Small intestine (tissue), 7 donors: Measurements from ENCODE around the gene EGFR. TPM values are rescaled to one million over a fixed set of nuclear protein-coding genes. Genes with fewer than 3 reads are reported as not detected.

Source experiments
- DNase-seq, 2 donors: peaks; one replicate each; pipeline versions ENCODE4 v3.0.0 to v3.0.0-alpha.2; 2013
- FAIRE-seq: peaks from 2 replicates; lab custom pipeline; 2012; peaks lifted over from hg19 to GRCh38; lab: Jason Lieb, UNC
- H3K27ac ChIP-seq, 3 donors: one replicate each; pipeline ENCODE4 v1.5.1; 2013; ENCODE audit warnings: low read length in 2 of 3, mild to moderate bottlenecking in 2 of 3, control low read depth in 1 of 3, inconsistent platforms in 1 of 3, low read depth in 1 of 3, moderate library complexity in 1 of 3
- H3K27me3 ChIP-seq, 3 donors: one replicate each; pipeline ENCODE4 v1.6.1; 2013; ENCODE audit warnings: low read length in 3 of 3, inconsistent platforms in 1 of 3; ENCODE audit not compliant: control insufficient read depth in 3 of 3, insufficient read depth in 3 of 3
- H3K36me3 ChIP-seq, 3 donors: one replicate each; pipeline ENCODE4 v1.6.1; 2013; ENCODE audit warnings: low read length in 3 of 3, inconsistent platforms in 1 of 3, low read depth in 1 of 3, mild to moderate bottlenecking in 1 of 3, moderate library complexity in 1 of 3; ENCODE audit not compliant: control insufficient read depth in 3 of 3, insufficient read depth in 2 of 3
- H3K4me1 ChIP-seq, 3 donors: one replicate each; pipeline ENCODE4 v1.6.1; 2013; ENCODE audit warnings: low read length in 2 of 3, inconsistent platforms in 1 of 3, low read depth in 1 of 3, mild to moderate bottlenecking in 1 of 3, moderate library complexity in 1 of 3; ENCODE audit not compliant: control insufficient read depth in 3 of 3, insufficient read depth in 2 of 3
- H3K4me3 ChIP-seq, 3 donors: one replicate each; pipeline ENCODE4 v1.5.1; 2013; ENCODE audit warnings: low read length in 3 of 3, control low read depth in 1 of 3, inconsistent platforms in 1 of 3, low read depth in 1 of 3, mild to moderate bottlenecking in 1 of 3, moderate library complexity in 1 of 3
- H3K9me3 ChIP-seq, 2 donors: one replicate each; pipeline ENCODE4 v1.6.1; 2013; ENCODE audit warnings: low read depth in 1 of 2, low read length in 1 of 2; ENCODE audit not compliant: control insufficient read depth in 2 of 2, insufficient read depth in 1 of 2
- whole genome bisulfite sequencing, 3 donors: extraction: QIAGEN DNeasy Blood & Tissue Kit; methylation state at CpG; one replicate each; pipeline ENCODE4 v1.1.7; 2013; 5-methylcytosine and 5-hydroxymethylcytosine counted together
- polyA plus RNA-seq, 4 donors: library from polyadenylated mRNA; stranded (reverse) in 3 of 4; unstranded in 1 of 4; fragments of 200-250 nt in 3 of 4; fragments of 120-200 nt in 1 of 4; gene quantifications; one replicate each; pipeline versions ENCODE4 v1.2.1 to v1.2.3, GENCODE V29; 2013
- donor health status: healthy with polysubstance abuse.
- donor health status: control.
- donor health status: control.
- donor health status: Bipolar disorder and iron deficiency.
- donor health status: healthy.

Gene EGFR
- polyA plus RNA-seq, 4 donors: 2.2 to 30.5 (median 6.0) TPM

DNA sequence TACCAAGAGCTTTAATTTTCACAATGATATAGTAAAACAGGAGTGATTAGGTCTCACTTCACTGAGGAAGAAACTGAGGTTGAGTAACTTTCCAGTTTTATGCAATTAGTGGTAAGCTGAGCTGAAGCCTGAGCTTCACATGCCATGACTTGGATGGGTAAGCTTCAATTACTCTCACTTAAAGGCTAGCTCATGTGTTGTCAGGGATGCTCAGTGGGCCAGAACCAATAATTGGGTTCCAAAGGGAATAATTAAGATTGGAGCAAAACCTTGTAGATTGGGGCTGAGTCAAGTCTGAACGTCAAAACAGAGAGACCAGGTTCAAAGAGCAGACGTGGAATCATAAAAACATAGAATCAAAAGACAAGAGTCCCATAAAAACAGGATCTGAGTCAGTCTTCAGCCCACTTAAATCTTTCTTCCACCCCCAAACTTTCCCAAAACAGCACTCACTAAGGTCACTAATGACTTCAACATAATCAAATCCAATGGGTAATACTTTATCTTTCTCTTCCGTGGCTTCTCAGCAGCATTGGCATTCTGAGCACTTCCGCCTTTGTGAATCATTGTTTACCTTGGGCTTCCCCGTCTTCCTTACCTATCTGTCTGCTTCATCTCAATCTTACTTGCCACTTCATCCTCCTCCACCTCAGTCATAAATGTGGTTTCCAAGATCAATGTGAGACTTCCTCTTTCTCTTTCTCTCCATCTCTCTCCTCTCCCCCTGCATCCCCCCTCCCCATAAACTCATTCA is 23.0 kb upstream of the EGFR start:
- Histone ChIP-seq H3K27me3 (no peaks in the 10 kb centered on the region), H3K4me1 (peaks cover 0 to 6% (median 3%) of the 10 kb centered on the region in 3 donors), H3K36me3 (no peaks in the 10 kb centered on the region), H3K9me3 (no peaks in the 10 kb centered on the region), H3K27ac (peak overlapping the region in 1 of 3 donors; percentile 6), H3K4me3 (no peak overlapping the region)
- 8 to 34% (median 15%) methylated on average over 5 of the region's 5 CpGs for WGBS, 3 donors
- FAIRE-seq (no peak), DNase-seq (peak; percentile 55 to 71)

DNA sequence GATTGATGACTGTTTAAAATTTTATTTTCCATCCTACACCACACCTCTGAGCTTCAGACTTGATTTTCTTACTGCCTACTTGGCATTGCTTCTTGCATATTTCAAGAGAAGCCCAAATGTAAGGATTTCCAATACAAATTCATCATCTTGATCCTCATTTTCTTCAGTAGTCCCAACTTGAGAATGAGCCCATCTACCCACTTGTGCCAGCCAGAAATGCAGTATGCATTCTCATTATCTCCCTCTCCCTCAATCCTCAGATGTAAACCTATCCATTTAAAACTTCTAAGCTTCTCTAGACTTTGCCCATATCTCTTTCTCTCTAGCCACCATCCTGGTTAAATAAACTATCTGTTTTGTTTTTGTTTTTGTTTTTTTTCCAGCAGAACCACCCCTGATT is 22.4 kb upstream of the EGFR start:
- H3K4me3 ChIP-seq: no peak overlapping the region
- FAIRE-seq: no peak
- DNase-seq: no peak
- peaks cover 0 to 6% (median 3%) of the 10 kb centered on the region in 3 donors for H3K4me1 ChIP-seq
- H3K27ac ChIP-seq: no peak overlapping the region
- no peaks in the 10 kb centered on the region for H3K36me3 ChIP-seq
- H3K9me3 ChIP-seq: no peaks in the 10 kb centered on the region
- no peaks in the 10 kb centered on the region for H3K27me3 ChIP-seq

DNA sequence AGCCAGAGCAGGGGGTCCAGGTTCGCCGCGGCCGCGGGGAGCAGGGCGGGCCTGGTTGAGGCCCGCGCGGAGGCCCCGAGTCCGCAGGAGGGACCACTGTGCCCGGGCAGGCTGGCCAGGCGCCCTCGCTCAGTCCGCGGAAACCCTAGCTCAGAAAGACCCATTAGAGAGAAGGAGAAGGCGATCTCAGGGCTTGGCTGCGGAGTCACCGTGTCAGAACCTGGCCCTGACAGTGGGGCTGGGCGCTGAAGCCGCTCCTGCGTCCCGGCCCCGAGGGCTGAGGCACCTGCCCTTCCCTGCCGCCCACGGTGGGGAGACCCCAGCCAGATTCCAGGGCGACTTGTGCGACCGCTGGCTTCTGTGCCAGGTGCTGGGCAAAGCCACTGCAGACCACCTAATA is 14.2 kb upstream of the EGFR start:
- DNase-seq (no peak), FAIRE-seq (no peak)
- WGBS, 3 donors: 87 to 91% (median 89%) methylated on average over 29 of the region's 29 CpGs
- Histone ChIP-seq H3K27ac (no peak overlapping the region), H3K27me3 (peaks cover 0 to 3% (median 3%) of the 10 kb centered on the region in 3 donors), H3K4me3 (no peak overlapping the region), H3K36me3 (no peaks in the 10 kb centered on the region), H3K9me3 (no peaks in the 10 kb centered on the region), H3K4me1 (no peaks in the 10 kb centered on the region)

DNA sequence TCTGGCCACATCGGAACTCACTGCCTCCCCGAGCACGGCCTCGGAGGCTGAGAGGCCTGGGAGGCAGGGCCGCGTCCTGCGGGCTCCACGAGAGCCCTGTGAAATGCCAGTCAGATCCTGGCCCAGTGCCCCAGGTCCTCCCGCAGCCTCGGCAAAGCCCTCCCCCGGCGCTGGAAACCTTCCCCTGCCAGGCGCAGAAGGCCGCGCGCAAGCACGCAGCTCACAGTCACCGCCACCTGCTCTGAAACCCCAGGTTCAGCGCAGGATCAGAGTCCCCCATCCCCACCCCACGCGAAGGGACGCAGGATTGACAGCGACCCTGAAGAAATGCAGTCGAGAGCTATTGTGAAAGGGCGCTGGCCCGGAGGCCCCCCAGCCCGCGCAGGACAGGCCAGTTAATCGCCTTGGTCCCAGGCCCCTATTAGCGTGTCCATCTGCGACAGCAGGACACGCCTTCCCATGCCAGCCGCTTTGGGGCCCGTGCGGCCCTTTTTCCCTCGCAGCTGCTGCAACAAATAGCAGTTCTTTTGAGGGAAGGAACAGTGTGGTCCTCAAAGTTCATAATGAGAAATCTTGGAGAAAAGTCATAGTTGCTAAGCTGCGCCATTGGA is 13.5 kb upstream of the EGFR start:
- Histone ChIP-seq H3K27me3 (peaks cover 0 to 3% (median 3%) of the 10 kb centered on the region in 3 donors), H3K36me3 (no peaks in the 10 kb centered on the region), H3K4me3 (no peak overlapping the region), H3K27ac (no peak overlapping the region), H3K9me3 (no peaks in the 10 kb centered on the region), H3K4me1 (no peaks in the 10 kb centered on the region)
- WGBS, 3 donors: 86 to 94% (median 89%) methylated on average over 37 of the region's 37 CpGs
- DNase-seq (no peak), FAIRE-seq (no peak)

DNA sequence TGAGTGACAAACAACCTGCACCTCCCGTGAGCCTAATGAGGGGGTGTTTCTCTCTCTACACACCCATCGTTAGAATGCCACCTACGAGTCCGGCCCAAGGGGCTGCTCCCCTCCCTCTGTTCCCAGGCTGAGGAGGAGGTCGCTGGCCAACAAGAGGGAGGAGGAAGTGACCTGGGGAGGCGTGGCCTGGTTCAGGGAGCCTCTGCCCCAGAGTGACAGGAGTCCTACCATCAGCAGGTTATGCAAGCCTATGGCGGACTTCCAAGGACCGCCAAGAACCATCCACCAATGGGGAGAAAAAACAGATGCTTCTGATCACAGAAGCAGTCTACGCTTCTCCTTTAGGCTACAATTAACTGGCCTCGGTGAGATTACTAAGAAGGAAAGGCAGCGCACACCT is 12.3 kb upstream of the EGFR start:
- 31 to 77% (median 57%) methylated on average over 11 of the region's 11 CpGs for WGBS, 3 donors

DNA sequence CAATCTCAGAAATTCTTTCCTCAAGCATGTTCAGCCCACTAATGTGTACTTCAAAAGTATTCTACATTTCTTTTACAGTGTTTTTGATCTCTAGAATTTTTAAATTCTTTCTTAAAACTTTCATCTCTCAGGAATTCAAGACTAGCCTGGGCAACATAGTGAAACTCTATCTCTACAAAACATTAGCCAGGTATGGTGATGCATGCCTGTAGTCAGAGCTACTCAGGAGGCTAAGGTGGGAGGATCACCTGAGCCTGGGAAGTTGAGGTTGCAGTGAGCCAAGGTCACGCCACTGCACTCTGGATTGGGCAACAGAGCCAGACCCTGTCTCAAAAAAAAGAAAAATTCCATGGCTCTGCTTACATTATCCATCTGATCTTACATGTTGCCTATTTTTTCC is 5.0 kb upstream of the EGFR start:
- Histone ChIP-seq H3K27ac (no peak overlapping the region), H3K36me3 (no peaks in the 10 kb centered on the region), H3K9me3 (peaks cover 0 to 7% of the 10 kb centered on the region in 2 donors), H3K4me1 (peaks cover 0 to 6% (median 0%) of the 10 kb centered on the region in 3 donors), H3K4me3 (no peak overlapping the region), H3K27me3 (peaks cover 0 to 4% (median 0%) of the 10 kb centered on the region in 3 donors)
- no peak for FAIRE-seq
- WGBS, 3 donors: 76 to 88% (median 81%) methylated on average over 1 of the region's 1 CpG
- no peak for DNase-seq

More for the DNA sequence above, 12.3 kb upstream of the EGFR start:
- DNase-seq (peak in 1 of 2 donors; percentile 47), FAIRE-seq (no peak)
- Histone ChIP-seq H3K27ac (no peak overlapping the region), H3K9me3 (no peaks in the 10 kb centered on the region), H3K4me3 (no peak overlapping the region), H3K27me3 (peaks cover 0 to 3% (median 3%) of the 10 kb centered on the region in 3 donors), H3K4me1 (no peaks in the 10 kb centered on the region), H3K36me3 (no peaks in the 10 kb centered on the region)

DNA sequence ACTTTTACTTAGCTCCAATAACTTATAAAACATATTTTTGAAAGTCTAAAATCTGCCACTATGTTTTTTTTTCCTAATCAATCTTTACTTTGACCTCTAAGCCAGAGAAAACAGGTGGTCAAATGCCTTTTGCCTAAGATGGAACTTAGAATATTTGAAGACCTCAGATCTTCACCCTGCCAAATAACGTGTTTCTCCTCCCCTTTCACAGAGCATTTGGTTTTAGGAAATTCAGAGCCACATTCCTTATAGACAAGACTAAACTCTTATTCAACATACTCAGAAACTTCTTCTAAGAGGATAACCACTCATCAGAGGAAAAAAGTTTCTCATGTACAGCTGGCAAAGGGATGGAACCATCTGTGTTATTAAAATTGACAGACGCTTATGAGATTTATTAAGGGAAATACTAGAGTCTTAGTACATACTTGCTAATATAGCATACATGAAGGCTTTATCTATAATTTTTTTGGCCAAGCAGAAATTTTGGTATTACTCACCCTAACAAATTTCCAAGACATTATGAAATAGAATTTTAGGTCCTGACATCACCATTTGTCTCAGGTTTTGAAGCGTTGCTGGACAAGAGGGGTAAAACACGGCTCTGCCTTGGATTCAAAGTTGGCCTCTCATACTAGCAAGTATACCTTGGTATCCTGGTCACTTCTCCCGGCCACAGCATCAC is 2.6 kb upstream of the EGFR start:
- 84 to 92% (median 85%) methylated on average over 5 of the region's 5 CpGs for WGBS, 3 donors
- Histone ChIP-seq H3K27ac (no peak overlapping the region), H3K9me3 (peaks cover 0 to 7% of the 10 kb centered on the region in 2 donors), H3K36me3 (peaks cover 0 to 2% (median 0%) of the 10 kb centered on the region in 3 donors), H3K27me3 (peaks cover 0 to 4% (median 0%) of the 10 kb centered on the region in 3 donors), H3K4me1 (peaks cover 0 to 6% (median 5%) of the 10 kb centered on the region in 3 donors), H3K4me3 (no peak overlapping the region)
- DNase-seq: no peak
- FAIRE-seq: no peak

DNA sequence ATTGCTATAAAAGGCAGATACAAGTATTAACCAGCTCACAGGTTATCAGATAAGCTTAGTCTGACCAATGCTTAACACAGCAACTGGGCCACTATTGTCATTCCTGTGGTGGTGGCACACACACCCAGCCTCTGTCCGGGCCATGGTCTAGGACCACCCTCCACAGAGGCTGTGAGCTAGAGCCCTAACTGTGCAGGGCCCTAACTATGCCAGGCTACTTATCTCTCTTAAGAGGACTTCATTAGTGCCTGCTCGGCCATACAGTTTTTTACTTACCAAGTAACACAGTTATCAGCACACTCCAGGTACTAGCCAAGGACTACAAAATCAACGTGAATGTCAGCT is 2.1 kb upstream of the EGFR start:
- Histone ChIP-seq H3K27ac (no peak overlapping the region), H3K27me3 (peaks cover 0 to 4% (median 0%) of the 10 kb centered on the region in 3 donors), H3K36me3 (peaks cover 0 to 2% (median 0%) of the 10 kb centered on the region in 3 donors), H3K4me1 (peaks cover 0 to 6% (median 5%) of the 10 kb centered on the region in 3 donors), H3K9me3 (peaks cover 0 to 7% of the 10 kb centered on the region in 2 donors), H3K4me3 (no peak overlapping the region)
- no peak for DNase-seq
- WGBS, 3 donors: 80 to 92% (median 82%) methylated on average over 3 of the region's 3 CpGs
- FAIRE-seq: no peak
